Measurements from ENCODE around the gene FBLN1.
"Not testable (repeated sequence)": the region's sequence is repeated elsewhere in the genome, so short reads cannot be mapped to it uniquely, and the experiment has no call there.

Gene FBLN1

GRCh38 chr22:45488764-45489370 is 13.8 kb upstream of the FBLN1 start:
- Histone ChIP-seq H3K27ac (ENCODE audit: low read depth, low read length, severe bottlenecking) (no peak overlapping the region), H3K4me3 (ENCODE audit: extremely low read depth, insufficient read depth, low read length, poor library complexity, severe bottlenecking) (no peak overlapping the region), H3K4me1 (ENCODE audit: control insufficient read depth, insufficient read depth, low read length, poor library complexity, severe bottlenecking) (no peaks in the 10 kb centered on the region), H3K36me3 (ENCODE audit: control insufficient read depth, insufficient read depth, low read length) (no peaks in the 10 kb centered on the region), H3K9me3 (ENCODE audit: control insufficient read depth, low read length) (peaks cover 31% of the 10 kb centered on the region)
- 100% methylated on average over 1 to 2 of the region's 4 CpGs for WGBS, 2 experiments (ENCODE audit: insufficient coverage in 2 of 2)

- Histone ChIP-seq H3K4me3 (ENCODE audit: extremely low read depth, insufficient read depth, low read length, poor library complexity, severe bottlenecking) (no peak overlapping the region), H3K27ac (ENCODE audit: low read depth, low read length, severe bottlenecking) (no peak overlapping the region), H3K9me3 (ENCODE audit: control insufficient read depth, low read length) (peaks cover 31% of the 10 kb centered on the region), H3K36me3 (ENCODE audit: control insufficient read depth, insufficient read depth, low read length) (no peaks in the 10 kb centered on the region), H3K4me1 (ENCODE audit: control insufficient read depth, insufficient read depth, low read length, poor library complexity, severe bottlenecking) (peaks cover 3% of the 10 kb centered on the region)
- 83 to 88% methylated on average over 1 to 2 of the region's 3 CpGs for WGBS, 2 experiments (ENCODE audit: insufficient coverage in 2 of 2)
Observed at GRCh38 chr22:45490836-45491235, 11.8 kb upstream of the FBLN1 start.

DNA sequence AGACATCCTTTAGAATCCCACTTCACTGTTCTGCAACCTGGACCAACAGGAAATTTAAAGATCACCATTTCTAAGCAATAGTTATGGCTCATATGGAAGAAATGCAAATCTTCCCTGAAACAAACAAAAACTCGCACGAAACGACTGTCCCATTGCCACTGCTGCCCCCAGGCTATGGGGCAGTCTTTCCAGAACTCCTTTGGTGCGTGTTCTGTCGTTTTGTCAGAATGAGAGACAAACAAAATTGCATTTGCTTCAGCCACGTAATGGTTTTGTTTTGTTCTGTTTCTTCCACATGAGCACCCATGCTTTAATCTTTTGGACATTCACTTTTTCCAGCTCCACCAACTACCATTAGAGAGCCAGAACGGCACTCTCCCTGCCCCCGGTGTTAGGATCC is 10.8 kb upstream of the FBLN1 start:
- Histone ChIP-seq H3K27ac (ENCODE audit: low read depth, low read length, severe bottlenecking) (no peak overlapping the region), H3K9me3 (ENCODE audit: control insufficient read depth, low read length) (peaks cover 31% of the 10 kb centered on the region), H3K4me3 (ENCODE audit: extremely low read depth, insufficient read depth, low read length, poor library complexity, severe bottlenecking) (no peak overlapping the region), H3K4me1 (ENCODE audit: control insufficient read depth, insufficient read depth, low read length, poor library complexity, severe bottlenecking) (peaks cover 11% of the 10 kb centered on the region), H3K36me3 (ENCODE audit: control insufficient read depth, insufficient read depth, low read length) (no peaks in the 10 kb centered on the region)
- WGBS, 2 experiments (ENCODE audit: insufficient coverage in 2 of 2), result 93 to 97% methylated on average over 6 to 8 of the region's 8 CpGs

- Histone ChIP-seq H3K9me3 (ENCODE audit: control insufficient read depth, low read length) (peaks cover 24% of the 10 kb centered on the region), H3K27ac (ENCODE audit: low read depth, low read length, severe bottlenecking) (no peak overlapping the region), H3K4me1 (ENCODE audit: control insufficient read depth, insufficient read depth, low read length, poor library complexity, severe bottlenecking) (peaks cover 11% of the 10 kb centered on the region), H3K36me3 (ENCODE audit: control insufficient read depth, insufficient read depth, low read length) (no peaks in the 10 kb centered on the region), H3K4me3 (ENCODE audit: extremely low read depth, insufficient read depth, low read length, poor library complexity, severe bottlenecking) (no peak overlapping the region)
- WGBS, 2 experiments (ENCODE audit: insufficient coverage in 2 of 2), result 79 to 81% methylated on average over 8 to 9 of the region's 13 CpGs
Observed at GRCh38 chr22:45493286-45493771, 9.4 kb upstream of the FBLN1 start.

DNA sequence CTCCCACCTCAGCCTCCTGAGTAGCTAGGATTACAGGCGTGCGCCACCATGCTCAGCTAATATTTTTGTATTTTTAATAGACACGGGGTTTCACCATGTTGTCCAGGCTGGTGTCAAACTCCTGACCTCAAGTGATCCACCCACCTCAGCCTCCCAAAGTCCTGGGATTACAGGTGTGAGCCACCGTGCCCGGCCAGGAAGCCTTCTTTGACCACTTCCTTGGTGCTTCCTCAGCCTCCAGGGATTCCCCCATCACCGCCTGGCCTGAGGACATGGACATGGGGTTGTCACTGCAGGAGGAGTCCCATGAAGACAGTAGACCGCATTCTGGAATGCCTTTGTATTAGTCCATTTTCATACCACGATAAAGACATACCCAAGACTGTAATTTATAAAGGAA is 8.4 kb upstream of the FBLN1 start:
- H3K36me3 ChIP-seq (ENCODE audit: control insufficient read depth, insufficient read depth, low read length); H3K27ac ChIP-seq (ENCODE audit: low read depth, low read length, severe bottlenecking); H3K4me3 ChIP-seq (ENCODE audit: extremely low read depth, insufficient read depth, low read length, poor library complexity, severe bottlenecking): not testable (repeated sequence)
- peaks cover 15% of the 10 kb centered on the region for H3K9me3 ChIP-seq (ENCODE audit: control insufficient read depth, low read length)
- WGBS, 2 experiments (ENCODE audit: insufficient coverage in 2 of 2), result 92 to 100% methylated on average over 1 to 6 of the region's 8 CpGs
- peaks cover 11% of the 10 kb centered on the region for H3K4me1 ChIP-seq (ENCODE audit: control insufficient read depth, insufficient read depth, low read length, poor library complexity, severe bottlenecking)

- H3K4me1 ChIP-seq (ENCODE audit: control insufficient read depth, insufficient read depth, low read length, poor library complexity, severe bottlenecking), result peaks cover 11% of the 10 kb centered on the region
- H3K27ac ChIP-seq (ENCODE audit: low read depth, low read length, severe bottlenecking); H3K9me3 ChIP-seq (ENCODE audit: control insufficient read depth, low read length); H3K36me3 ChIP-seq (ENCODE audit: control insufficient read depth, insufficient read depth, low read length); H3K4me3 ChIP-seq (ENCODE audit: extremely low read depth, insufficient read depth, low read length, poor library complexity, severe bottlenecking): not testable (repeated sequence)
- WGBS, 2 experiments (ENCODE audit: insufficient coverage in 2 of 2), result 92 to 94% methylated on average over 10 to 13 of the region's 13 CpGs
Observed at GRCh38 chr22:45495616-45496015, 7.1 kb upstream of the FBLN1 start.

DNA sequence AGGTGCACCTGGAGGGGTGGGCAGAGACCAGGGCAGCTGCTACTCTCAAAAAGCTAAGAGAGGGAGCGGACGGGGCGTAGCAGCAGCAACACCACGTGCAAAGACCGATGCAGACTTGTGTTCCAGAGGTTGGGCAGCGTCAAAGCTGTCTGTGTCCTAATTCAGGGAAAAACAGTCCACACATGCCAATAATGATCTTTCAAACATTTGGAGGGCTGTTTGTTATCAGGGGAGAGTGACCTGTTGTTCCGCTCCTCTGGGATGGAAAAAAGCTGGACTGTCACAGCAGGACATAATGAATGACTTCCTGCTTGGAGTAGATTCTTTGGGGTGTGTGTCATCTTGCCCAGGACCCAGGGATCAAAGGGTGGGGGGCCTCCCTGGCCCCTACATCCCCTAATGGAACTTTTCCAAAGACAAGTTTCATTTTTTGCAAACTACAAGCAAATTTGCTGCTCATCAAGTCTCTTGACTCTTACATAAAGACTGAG is 6.2 kb upstream of the FBLN1 start:
- Histone ChIP-seq H3K27ac (ENCODE audit: low read depth, low read length, severe bottlenecking) (peak overlapping the region; percentile 64), H3K4me3 (ENCODE audit: extremely low read depth, insufficient read depth, low read length, poor library complexity, severe bottlenecking) (no peak overlapping the region), H3K36me3 (ENCODE audit: control insufficient read depth, insufficient read depth, low read length) (no peaks in the 10 kb centered on the region), H3K9me3 (ENCODE audit: control insufficient read depth, low read length) (no peaks in the 10 kb centered on the region), H3K4me1 (ENCODE audit: control insufficient read depth, insufficient read depth, low read length, poor library complexity, severe bottlenecking) (peaks cover 11% of the 10 kb centered on the region)
- 40 to 48% methylated on average over 5 to 6 of the region's 7 CpGs for WGBS, 2 experiments (ENCODE audit: insufficient coverage in 2 of 2)

GRCh38 chr22:45497351-45498145 is 5.1 kb upstream of the FBLN1 start:
- peaks cover 17% of the 10 kb centered on the region for H3K4me1 ChIP-seq (ENCODE audit: control insufficient read depth, insufficient read depth, low read length, poor library complexity, severe bottlenecking)
- no peak overlapping the region for H3K4me3 ChIP-seq (ENCODE audit: extremely low read depth, insufficient read depth, low read length, poor library complexity, severe bottlenecking)
- no peaks in the 10 kb centered on the region for H3K36me3 ChIP-seq (ENCODE audit: control insufficient read depth, insufficient read depth, low read length)
- no peaks in the 10 kb centered on the region for H3K9me3 ChIP-seq (ENCODE audit: control insufficient read depth, low read length)
- 90 to 91% methylated on average over 7 to 8 of the region's 10 CpGs for WGBS, 2 experiments (ENCODE audit: insufficient coverage in 2 of 2)
- peak overlapping the region; percentile 4 for H3K27ac ChIP-seq (ENCODE audit: low read depth, low read length, severe bottlenecking)

- Histone ChIP-seq H3K4me1 (ENCODE audit: control insufficient read depth, insufficient read depth, low read length, poor library complexity, severe bottlenecking) (peaks cover 17% of the 10 kb centered on the region), H3K27ac (ENCODE audit: low read depth, low read length, severe bottlenecking) (no peak overlapping the region), H3K9me3 (ENCODE audit: control insufficient read depth, low read length) (no peaks in the 10 kb centered on the region), H3K4me3 (ENCODE audit: extremely low read depth, insufficient read depth, low read length, poor library complexity, severe bottlenecking) (no peak overlapping the region), H3K36me3 (ENCODE audit: control insufficient read depth, insufficient read depth, low read length) (no peaks in the 10 kb centered on the region)
- 87% methylated on average over 3 of the region's 3 CpGs; no CpG with 5 or more reads in 1 of the 2 experiments for WGBS, 2 experiments (ENCODE audit: insufficient coverage in 2 of 2)
Observed at GRCh38 chr22:45499746-45500145, 2.9 kb upstream of the FBLN1 start.

- peaks cover 17% of the 10 kb centered on the region for H3K4me1 ChIP-seq (ENCODE audit: control insufficient read depth, insufficient read depth, low read length, poor library complexity, severe bottlenecking)
- H3K9me3 ChIP-seq (ENCODE audit: control insufficient read depth, low read length), result no peaks in the 10 kb centered on the region
- H3K36me3 ChIP-seq (ENCODE audit: control insufficient read depth, insufficient read depth, low read length), result peaks cover 20% of the 10 kb centered on the region
- peak overlapping the region; percentile 80 for H3K4me3 ChIP-seq (ENCODE audit: extremely low read depth, insufficient read depth, low read length, poor library complexity, severe bottlenecking)
- 0% methylated on average over 16 to 31 of the region's 53 CpGs for WGBS, 2 experiments (ENCODE audit: insufficient coverage in 2 of 2)
- peak overlapping the region; percentile 86 for H3K27ac ChIP-seq (ENCODE audit: low read depth, low read length, severe bottlenecking)
Observed at GRCh38 chr22:45503050-45503815, 550 bp downstream of the FBLN1 start.

All from mesodermal cell (in vitro differentiated cells).